ENCODE data around the gene PRPF6.
"Not testable (repeated sequence)": the region's sequence is repeated elsewhere in the genome, so short reads cannot be mapped to it uniquely, and the experiment has no call there.

The PRPF6 gene

GRCh38 chr20:63968928-63969760, 11.8 kb upstream of the PRPF6 start:
- ATAC-seq (replicated peaks): peak; percentile 49
- Mint-ChIP-seq H3K4me1 (ENCODE audit: low read depth in 2 of 2) (peaks cover 12 to 14% of the 10 kb centered on the region in 2 donors), H3K27ac (peak overlapping the region; percentile 77 to 92), H3K9me3 (no peaks in the 10 kb centered on the region), H3K4me3 (peak overlapping the region; percentile 88 to 90), H3K27me3 (no peaks in the 10 kb centered on the region), H3K36me3 (ENCODE audit: insufficient read depth) (peaks cover 9% of the 10 kb centered on the region)
- DNase-seq: no peak

- Mint-ChIP-seq H3K36me3 (ENCODE audit: insufficient read depth) (peaks cover 9% of the 10 kb centered on the region), H3K27ac (peak within 1 kb of the TSS; percentile 77 to 92), H3K27me3 (no peaks in the 10 kb centered on the region), H3K9me3 (no peaks in the 10 kb centered on the region), H3K4me1 (ENCODE audit: low read depth in 2 of 2) (peaks cover 13 to 15% of the 10 kb centered on the region in 2 donors), H3K4me3 (peak within 1 kb of the TSS; percentile 88 to 90)
- ATAC-seq (replicated peaks): peak; percentile 45
- no peak for DNase-seq
Observed at GRCh38 chr20:63969838-63970713, 10.9 kb upstream of the PRPF6 start, which contains the start of gene ZNF512B. Gene ZNF512B, minus strand, starts transcription at chr20:63969930. Its CDS starts 1,980 bp downstream, at chr20:63967950.

- peak overlapping the region; percentile 41 to 47 for H3K27ac Mint-ChIP-seq
- no peaks in the 10 kb centered on the region for H3K9me3 Mint-ChIP-seq
- ATAC-seq (replicated peaks): no peak
- no peaks in the 10 kb centered on the region for H3K27me3 Mint-ChIP-seq
- H3K4me3 Mint-ChIP-seq: peak overlapping the region; percentile 69
- no peak for DNase-seq
- peaks cover 13 to 15% of the 10 kb centered on the region in 2 donors for H3K4me1 Mint-ChIP-seq (ENCODE audit: low read depth in 2 of 2)
- H3K36me3 Mint-ChIP-seq (ENCODE audit: insufficient read depth): peaks cover 10% of the 10 kb centered on the region
Observed at GRCh38 chr20:63970714-63971431, 10.1 kb upstream of the PRPF6 start.

- not testable (repeated sequence) for H3K27ac Mint-ChIP-seq, H3K27me3 Mint-ChIP-seq
Observed at GRCh38 chr20:63971960-63972311, 9.0 kb upstream of the PRPF6 start.

GRCh38 chr20:63972312-63973159, 8.4 kb upstream of the PRPF6 start:
- Mint-ChIP-seq H3K9me3 (no peaks in the 10 kb centered on the region), H3K36me3 (ENCODE audit: insufficient read depth) (peaks cover 10% of the 10 kb centered on the region), H3K4me3 (no peak overlapping the region), H3K27ac (no peak overlapping the region), H3K27me3 (no peaks in the 10 kb centered on the region), H3K4me1 (ENCODE audit: low read depth in 2 of 2) (peaks cover 23 to 29% of the 10 kb centered on the region in 2 donors)
- no peak for ATAC-seq (replicated peaks)
- DNase-seq: no peak

More at GRCh38 chr20:63971960-63972311, 9.0 kb upstream of the PRPF6 start:
- H3K36me3 Mint-ChIP-seq (ENCODE audit: insufficient read depth); ATAC-seq (replicated peaks); DNase-seq; H3K9me3 Mint-ChIP-seq; H3K4me3 Mint-ChIP-seq: not testable (repeated sequence)
- peaks cover 21 to 23% of the 10 kb centered on the region in 2 donors for H3K4me1 Mint-ChIP-seq (ENCODE audit: low read depth in 2 of 2)

- H3K27me3 Mint-ChIP-seq: no peaks in the 10 kb centered on the region
- no peak overlapping the region for H3K27ac Mint-ChIP-seq
- H3K4me3 Mint-ChIP-seq: no peak overlapping the region
- ATAC-seq (replicated peaks) (no peak), DNase-seq (no peak)
- peaks cover 10% of the 10 kb centered on the region for H3K36me3 Mint-ChIP-seq (ENCODE audit: insufficient read depth)
- H3K9me3 Mint-ChIP-seq: no peaks in the 10 kb centered on the region
- peaks cover 29 to 35% of the 10 kb centered on the region in 2 donors for H3K4me1 Mint-ChIP-seq (ENCODE audit: low read depth in 2 of 2)
Observed at GRCh38 chr20:63973160-63973479, 7.8 kb upstream of the PRPF6 start.

- Mint-ChIP-seq H3K27me3 (no peaks in the 10 kb centered on the region), H3K27ac (peak overlapping the region; percentile 71 to 84), H3K9me3 (no peaks in the 10 kb centered on the region), H3K36me3 (ENCODE audit: insufficient read depth) (peaks cover 10% of the 10 kb centered on the region), H3K4me3 (no peak overlapping the region), H3K4me1 (ENCODE audit: low read depth in 2 of 2) (peaks cover 28 to 38% of the 10 kb centered on the region in 2 donors)
- peak; percentile 71 to 78 (median 76) for DNase-seq
- peak; percentile 53 for ATAC-seq (replicated peaks)
Observed at GRCh38 chr20:63973636-63974401, 7.1 kb upstream of the PRPF6 start.

GRCh38 chr20:63974402-63975200, 6.3 kb upstream of the PRPF6 start:
- DNase-seq: no peak
- peaks cover 26 to 37% of the 10 kb centered on the region in 2 donors for H3K4me1 Mint-ChIP-seq (ENCODE audit: low read depth in 2 of 2)
- peak overlapping the region; percentile 71 to 84 for H3K27ac Mint-ChIP-seq
- no peaks in the 10 kb centered on the region for H3K9me3 Mint-ChIP-seq
- H3K27me3 Mint-ChIP-seq: no peaks in the 10 kb centered on the region
- no peak for ATAC-seq (replicated peaks)
- H3K4me3 Mint-ChIP-seq: no peak overlapping the region
- peaks cover 10% of the 10 kb centered on the region for H3K36me3 Mint-ChIP-seq (ENCODE audit: insufficient read depth)

- Mint-ChIP-seq H3K27ac (peak overlapping the region in 1 of 2 donors; percentile 69), H3K4me3 (peak overlapping the region in 1 of 2 donors; percentile 8), H3K4me1 (ENCODE audit: low read depth in 2 of 2) (peaks cover 38 to 48% of the 10 kb centered on the region in 2 donors), H3K36me3 (ENCODE audit: insufficient read depth) (peaks cover 18% of the 10 kb centered on the region)
- ATAC-seq (replicated peaks); DNase-seq; H3K27me3 Mint-ChIP-seq; H3K9me3 Mint-ChIP-seq: not testable (repeated sequence)
Observed at GRCh38 chr20:63976511-63976910, 4.4 kb upstream of the PRPF6 start.

- Mint-ChIP-seq H3K27ac (peak overlapping the region; percentile 83 to 85), H3K27me3 (no peaks in the 10 kb centered on the region), H3K36me3 (ENCODE audit: insufficient read depth) (peaks cover 24% of the 10 kb centered on the region), H3K4me1 (ENCODE audit: low read depth in 2 of 2) (peaks cover 42 to 53% of the 10 kb centered on the region in 2 donors), H3K9me3 (no peaks in the 10 kb centered on the region), H3K4me3 (peak overlapping the region; percentile 77 to 88)
- DNase-seq: no peak
- no peak for ATAC-seq (replicated peaks)
Observed at GRCh38 chr20:63976980-63977738, 3.8 kb upstream of the PRPF6 start.
